A549 treated with AZD9567 at 1 μM for 4 hours (cell line): Measurements from ENCODE around the gene ZNF143. TPM values are rescaled to one million over a fixed set of nuclear protein-coding genes. Genes with fewer than 3 reads are reported as not detected.

Experiments used
- total RNA-seq: library from RNA; stranded (reverse); fragments of 200-300 nt; extraction: Qiagen RNA extraction; gene quantifications from 5 replicates; pipeline ENCODE4 v1.2.3, GENCODE V29; 2022; ENCODE audit not compliant: insufficient read depth

Gene ZNF143
- total RNA-seq: 9.3 to 10.7 TPM (median 10.1 TPM) in 5 replicates

GRCh38 chr11:9460322-9461062 lies at the start of gene ZNF143:
ZNF143 (plus strand) TSS chr11:9461012; CDS start chr11:9471309, 10,297 bp downstream.

DNA sequence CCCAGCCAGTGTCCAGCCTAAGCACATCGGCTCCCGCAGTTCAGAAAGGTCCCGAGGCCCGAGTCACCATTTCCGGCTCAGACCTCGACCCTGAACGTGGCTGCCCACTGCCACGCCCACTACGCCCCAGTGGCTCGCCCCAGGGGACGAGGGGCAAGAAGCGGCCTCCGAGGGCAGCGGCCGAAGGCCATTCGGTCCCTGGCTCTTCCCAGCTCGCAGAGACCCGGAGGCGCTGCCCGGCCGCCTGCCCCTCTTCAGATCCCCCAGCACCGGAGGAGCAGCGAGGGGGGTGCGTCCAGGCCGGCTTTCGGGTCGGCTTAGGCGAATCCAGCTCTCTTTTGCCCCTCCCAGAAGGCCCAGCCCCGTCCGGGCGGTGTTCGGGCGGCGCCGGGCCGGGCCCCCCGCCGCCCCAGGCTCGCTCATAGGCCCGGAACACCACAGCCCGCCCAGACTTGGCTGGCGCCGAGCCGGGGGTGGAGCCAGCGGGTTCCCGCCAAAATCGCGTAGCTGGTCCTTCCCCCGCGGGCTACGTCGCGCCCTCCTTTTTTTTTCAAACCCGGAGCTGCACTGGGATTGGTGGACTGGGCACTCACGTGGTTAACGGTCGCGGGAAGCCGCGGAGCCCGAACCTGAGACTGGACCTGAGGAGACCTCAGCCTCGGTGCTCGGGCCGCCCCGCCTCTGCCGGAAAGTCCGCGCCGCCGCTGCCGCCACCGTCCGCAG lies 112.4 kb downstream of the ZNF143 start, which contains the start of gene WEE1:
Gene WEE1 (plus strand): TSS at position 619 of the 723 bp plus-strand sequence. CDS start 264 bp downstream, outside the sequence.

Other genes starting within 250 kb of the ZNF143 start
- 38.0 to 56.5 TPM (median 42.5 TPM) in 5 replicates for gene DENND5A, start 195.7 kb upstream of the ZNF143 start, total RNA-seq
- gene TMEM41B, start 146.4 kb upstream of the ZNF143 start, total RNA-seq: 20.7 to 36.4 TPM (median 24.0 TPM) in 5 replicates
- gene IPO7, start 76.4 kb upstream of the ZNF143 start, total RNA-seq: 87.5 to 153 TPM (median 105 TPM) in 5 replicates
- gene WEE1, start 112.7 kb downstream of the ZNF143 start, total RNA-seq: 17.6 to 29.4 TPM (median 19.2 TPM) in 5 replicates
- 26.0 to 31.4 TPM (median 27.7 TPM) in 5 replicates for gene SWAP70, start 203.1 kb downstream of the ZNF143 start, total RNA-seq